B cell (primary cell): ENCODE data around the gene ZNF438. TPM values are rescaled to one million over a fixed set of nuclear protein-coding genes. Genes with fewer than 3 reads are reported as not detected.

Source experiments
- ATAC-seq: fragments of 200-7000 bp; cut with Tn5 transposase; one replicate; pipeline ENCODE4 v1.10.0; 2021; ENCODE audit warnings: low read depth, mild to moderate bottlenecking, moderate number of reproducible peaks, moderate library complexity
- CTCF ChIA-PET: fragments of 350-600 bp; sonication (Branson Sonifier 250); formaldehyde crosslinking; loops from one replicate; lab custom pipeline; 2021; ENCODE audit warnings: antibody characterized with exemption, inconsistent platforms; lab: Charles Lee
- POLR2A ChIA-PET: fragments of 350-600 bp; sonication (Branson Sonifier 250); formaldehyde crosslinking; loops from one replicate; lab custom pipeline; 2021; ENCODE audit warnings: antibody characterized with exemption; lab: Charles Lee
- DNase-seq: peaks from one replicate; pipeline ENCODE4 v3.0.0; 2013
- H2AFZ ChIP-seq: 2 replicates; pipeline ENCODE4 v1.6.1; 2012; ENCODE audit warnings: mild to moderate bottlenecking, low read depth, low read length; ENCODE audit not compliant: insufficient read depth, poor library complexity, severe bottlenecking
- H3K27ac ChIP-seq, 2 donors: 1 replicate in 1 of 2; 2 replicates in 1 of 2; pipeline ENCODE4 v1.5.1; 2012 to 2013; ENCODE audit warnings: low read length in 2 of 2, mild to moderate bottlenecking in 2 of 2, moderate library complexity in 1 of 2
- H3K27me3 ChIP-seq, 4 experiments: fragments of 200-600 bp in 1 of 4; sonication (generic) in 1 of 4; replicated peaks in 1 of 4; 1 replicate in 2 of 4; 2 replicates in 2 of 4; pipeline versions ENCODE4 v1.6.1 to v1.7.0; 2013 to 2016; ENCODE audit warnings: low read length in 3 of 4, mild to moderate bottlenecking in 2 of 4, mixed read lengths in 1 of 4, moderate library complexity in 1 of 4; ENCODE audit not compliant: insufficient read depth in 4 of 4, control insufficient read depth in 3 of 4; ENCODE audit errors: control extremely low read depth in 1 of 4
- H3K36me3 ChIP-seq, 2 experiments: replicated peaks in 1 of 2; 1 replicate in 1 of 2; 2 replicates in 1 of 2; pipeline versions ENCODE4 v1.6.1 to v1.7.1; 2013; ENCODE audit warnings: low read length in 1 of 2; ENCODE audit not compliant: insufficient read depth in 2 of 2, control insufficient read depth in 1 of 2; ENCODE audit errors: control extremely low read depth in 1 of 2, extremely low read depth in 1 of 2
- H3K4me1 ChIP-seq, 2 donors: fragments of 200-600 bp in 1 of 2; sonication (generic) in 1 of 2; 1 replicate in 1 of 2; 2 replicates in 1 of 2; pipeline versions ENCODE4 v1.5.1 to v1.6.1; 2013 to 2017; ENCODE audit warnings: low read length in 2 of 2; ENCODE audit not compliant: control insufficient read depth in 2 of 2, insufficient read depth in 2 of 2
- H3K4me2 ChIP-seq: replicated peaks from 2 replicates; pipeline ENCODE3; 2012; ENCODE audit warnings: mild to moderate bottlenecking, low read depth, low read length; ENCODE audit not compliant: poor library complexity, severe bottlenecking
- H3K4me3 ChIP-seq, 5 experiments: fragments of 200-600 bp in 1 of 5; sonication (generic) in 1 of 5; 1 replicate in 3 of 5; 2 replicates in 2 of 5; pipeline versions ENCODE4 v1.5.1 to v1.7.0; 2011 to 2016; ENCODE audit warnings: low read length in 4 of 5, mild to moderate bottlenecking in 4 of 5, low read depth in 2 of 5, control low read depth in 1 of 5, moderate library complexity in 1 of 5; ENCODE audit not compliant: insufficient read depth in 1 of 5; ENCODE audit errors: control extremely low read depth in 1 of 5, extremely low read depth in 1 of 5
- H3K79me2 ChIP-seq: fragments of 200-600 bp; sonication (generic); one replicate; pipeline ENCODE4 v1.6.0; 2016; ENCODE audit warnings: low read length; ENCODE audit not compliant: control insufficient read depth, insufficient read depth
- H3K9ac ChIP-seq: fragments of 200-600 bp; sonication (generic); 2 replicates; pipeline ENCODE4 v1.6.1; 2017; ENCODE audit warnings: mild to moderate bottlenecking, low read length, moderate library complexity
- H3K9me3 ChIP-seq, 3 donors: one replicate each; pipeline versions ENCODE4 v1.6.1 to v1.7.1; 2013; ENCODE audit warnings: low read length in 2 of 3; ENCODE audit not compliant: control insufficient read depth in 2 of 3, insufficient read depth in 1 of 3; ENCODE audit errors: control extremely low read depth in 1 of 3
- H4K20me1 ChIP-seq: 2 replicates; pipeline ENCODE4 v1.6.0; 2012; ENCODE audit warnings: mild to moderate bottlenecking, low read length; ENCODE audit not compliant: insufficient read depth, control insufficient read depth, poor library complexity, severe bottlenecking
- H3K27ac Mint-ChIP-seq: one replicate; pipeline ENCODE4 v1.8.0; 2021; ENCODE audit warnings: mixed read lengths
- H3K27me3 Mint-ChIP-seq: one replicate; pipeline ENCODE4 v1.8.0; 2021; ENCODE audit warnings: mixed read lengths
- H3K4me1 Mint-ChIP-seq: one replicate; pipeline ENCODE4 v1.8.0; 2021; ENCODE audit warnings: mixed read lengths
- H3K4me3 Mint-ChIP-seq: one replicate; pipeline ENCODE4 v1.8.0; 2021; ENCODE audit warnings: mixed read lengths
- H3K9me3 Mint-ChIP-seq: one replicate; pipeline ENCODE4 v1.8.0; 2022; ENCODE audit warnings: mixed read lengths; ENCODE audit not compliant: insufficient read depth
- EZH2 ChIP-seq: IDR thresholded peaks from 2 replicates; pipeline ENCODE4 v1.6.1; 2012; ENCODE audit warnings: borderline replicate concordance, low read depth, mild to moderate bottlenecking, moderate library complexity, low read length; ENCODE audit not compliant: insufficient read depth, poor library complexity, severe bottlenecking
- WGBS: methylation state at CpG from one replicate; pipeline ENCODE4 v1.1.5; 2013; ENCODE audit warnings: missing lambda C conversion rate; ENCODE audit not compliant: insufficient coverage; 5-methylcytosine and 5-hydroxymethylcytosine counted together
- intact Hi-C: fragments of 100-400 bp; cut with micrococcal nuclease; formaldehyde crosslinking; loops from one replicate; pipeline ENCODE4 v1.10.0; 2022
- polyA plus RNA-seq: library from polyadenylated mRNA; depleted of rRNA; stranded (reverse); fragments of >200 nt; gene quantifications from 2 replicates; pipeline ENCODE4 v1.2.3, GENCODE V29; 2012
- total RNA-seq, 2 donors: library from RNA; stranded (reverse); fragments of 120-200 nt in 1 of 2; gene quantifications; 1 replicate in 1 of 2; 2 replicates in 1 of 2; pipeline versions ENCODE4 v1.2.3 to v1.2.4, GENCODE V29; 2013 to 2022
- TF ChIP-seq, protein P1 (sequence below): fragments of 200-600 bp; IDR thresholded peaks from one replicate; pipeline ENCODE4 v1.8.0; 2022; ENCODE audit warnings: antibody characterized with exemption, mild to moderate bottlenecking

The ZNF438 gene
- total and polyA plus RNA-seq, 2 donors (not counting 1 experiment from before 2014, with no cell fraction given) = 2.0 to 3.7 TPM

- H3K27me3 ChIP-seq = no peaks in the 10 kb centered on the region
- CTCF ChIA-PET = no interaction called here
- Mint-ChIP-seq H3K4me3 (no peak overlapping the region), H3K27ac (no peak overlapping the region), H3K27me3 (no peaks in the 10 kb centered on the region), H3K4me1 (no peaks in the 10 kb centered on the region), H3K9me3 (no peaks in the 10 kb centered on the region)
- DNase-seq (no peak), ATAC-seq (no peak)
- H3K27ac ChIP-seq = no peak overlapping the region
- TF ChIP-seq EZH2 = no peak
- TF ChIP-seq, protein P1, sequence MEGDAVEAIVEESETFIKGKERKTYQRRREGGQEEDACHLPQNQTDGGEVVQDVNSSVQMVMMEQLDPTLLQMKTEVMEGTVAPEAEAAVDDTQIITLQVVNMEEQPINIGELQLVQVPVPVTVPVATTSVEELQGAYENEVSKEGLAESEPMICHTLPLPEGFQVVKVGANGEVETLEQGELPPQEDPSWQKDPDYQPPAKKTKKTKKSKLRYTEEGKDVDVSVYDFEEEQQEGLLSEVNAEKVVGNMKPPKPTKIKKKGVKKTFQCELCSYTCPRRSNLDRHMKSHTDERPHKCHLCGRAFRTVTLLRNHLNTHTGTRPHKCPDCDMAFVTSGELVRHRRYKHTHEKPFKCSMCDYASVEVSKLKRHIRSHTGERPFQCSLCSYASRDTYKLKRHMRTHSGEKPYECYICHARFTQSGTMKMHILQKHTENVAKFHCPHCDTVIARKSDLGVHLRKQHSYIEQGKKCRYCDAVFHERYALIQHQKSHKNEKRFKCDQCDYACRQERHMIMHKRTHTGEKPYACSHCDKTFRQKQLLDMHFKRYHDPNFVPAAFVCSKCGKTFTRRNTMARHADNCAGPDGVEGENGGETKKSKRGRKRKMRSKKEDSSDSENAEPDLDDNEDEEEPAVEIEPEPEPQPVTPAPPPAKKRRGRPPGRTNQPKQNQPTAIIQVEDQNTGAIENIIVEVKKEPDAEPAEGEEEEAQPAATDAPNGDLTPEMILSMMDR = no peak
- intact Hi-C loops = no loop called here
- no peaks in the 10 kb centered on the region for H3K79me2 ChIP-seq
- 67% methylated on average over 1 of the region's 1 CpG for WGBS
- no peak overlapping the region for H2AFZ ChIP-seq
- no peaks in the 10 kb centered on the region for H4K20me1 ChIP-seq
- no peak overlapping the region for H3K4me2 ChIP-seq
- H3K4me1 ChIP-seq = no peaks in the 10 kb centered on the region
- H3K9ac ChIP-seq = no peak overlapping the region
- H3K4me3 ChIP-seq = no peak overlapping the region
- POLR2A ChIA-PET = no interaction called here
- no peaks in the 10 kb centered on the region for H3K9me3 ChIP-seq
- peaks cover 2% of the 10 kb centered on the region in 2 experiments for H3K36me3 ChIP-seq
Observed at GRCh38 chr10:30868611-30869010, 163.1 kb downstream of the ZNF438 start.

DNA sequence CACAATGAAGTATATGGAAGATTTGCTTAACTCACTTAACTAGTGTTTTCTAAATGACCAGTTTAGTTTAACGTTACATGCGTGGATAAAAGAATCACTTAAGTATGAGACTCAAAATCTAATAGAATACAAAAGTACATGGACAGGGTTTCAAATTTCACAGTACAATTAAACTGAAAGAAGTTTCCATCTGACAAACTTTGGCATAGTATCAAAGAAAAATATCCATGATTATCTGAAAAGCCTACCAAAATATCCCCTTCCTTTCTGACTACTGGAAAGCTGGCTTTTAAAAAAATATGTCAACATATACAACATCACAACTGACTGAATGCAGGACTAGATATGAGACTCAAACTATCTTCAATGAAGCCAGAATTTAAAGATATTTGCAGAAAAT is 164.8 kb downstream of the ZNF438 start:
- H3K4me1 Mint-ChIP-seq = no peaks in the 10 kb centered on the region

More for the DNA sequence above, 164.8 kb downstream of the ZNF438 start:
- peaks cover 0 to 2% of the 10 kb centered on the region in 2 experiments for H3K36me3 ChIP-seq
- no peak overlapping the region for H2AFZ ChIP-seq
- Mint-ChIP-seq H3K4me3 (no peak overlapping the region), H3K27me3 (no peaks in the 10 kb centered on the region), H3K27ac (no peak overlapping the region), H3K9me3 (no peaks in the 10 kb centered on the region)
- no peak for DNase-seq
- intact Hi-C loops = no loop called here
- CTCF ChIA-PET = no interaction called here
- no peaks in the 10 kb centered on the region for H3K4me1 ChIP-seq
- TF ChIP-seq, protein P1 = no peak
- no peak for TF ChIP-seq EZH2
- H4K20me1 ChIP-seq = no peaks in the 10 kb centered on the region
- H3K4me2 ChIP-seq = no peak overlapping the region
- H3K9me3 ChIP-seq = no peaks in the 10 kb centered on the region
- POLR2A ChIA-PET = no interaction called here
- H3K27me3 ChIP-seq = no peaks in the 10 kb centered on the region
- no peak for ATAC-seq
- no peak overlapping the region for H3K27ac ChIP-seq
- no peak overlapping the region for H3K9ac ChIP-seq
- no CpG with 5 or more reads among the region's 2 CpGs for WGBS
- H3K4me3 ChIP-seq = no peak overlapping the region
- H3K79me2 ChIP-seq = no peaks in the 10 kb centered on the region
